NCI-H2081 treated with DMSO at 0.1 percent for 48 hours (cell line): ENCODE data around the gene PRKAG2.

ENCODE experiments used
- DNase-seq: peaks from one replicate; lab custom pipeline; 2025; lab: John Stamatoyannopoulos, UW

PRKAG2 gene

DNA sequence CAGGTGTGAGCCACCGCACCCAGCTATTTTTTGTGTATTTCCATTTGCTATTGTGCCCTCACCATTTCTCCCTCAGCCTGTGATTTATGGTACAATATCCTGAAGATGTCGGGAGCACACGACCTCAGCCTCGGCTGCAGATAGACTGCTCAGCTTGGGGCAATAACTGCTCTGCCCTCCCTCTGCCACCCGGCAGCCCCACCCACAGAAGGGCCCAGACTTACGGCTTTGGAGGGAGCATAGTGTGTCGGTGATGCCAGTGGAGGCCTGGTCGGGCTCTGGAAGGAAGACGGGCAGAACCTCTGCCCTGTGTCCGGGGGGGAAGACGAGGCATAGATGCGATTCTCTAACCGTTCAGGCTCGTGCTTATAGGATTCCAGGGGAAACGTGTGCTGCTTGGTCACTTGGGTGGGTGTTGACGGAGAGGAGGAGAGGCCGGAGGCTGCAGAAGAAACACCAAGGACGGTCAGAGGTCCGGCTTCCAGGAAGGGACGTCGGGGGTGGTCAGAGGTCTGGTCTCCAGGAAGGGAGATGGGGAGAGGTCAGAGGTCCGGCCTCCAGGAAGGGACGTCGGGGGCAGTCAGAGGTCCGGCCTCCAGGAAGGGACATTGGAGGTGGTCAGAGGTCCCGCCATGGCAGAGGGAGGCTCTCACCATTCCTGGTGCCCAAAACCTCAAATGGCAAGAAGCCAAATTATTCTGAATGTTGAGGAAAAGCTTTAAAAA, 201.6 kb downstream of the PRKAG2 start:
- no peak for DNase-seq

DNA sequence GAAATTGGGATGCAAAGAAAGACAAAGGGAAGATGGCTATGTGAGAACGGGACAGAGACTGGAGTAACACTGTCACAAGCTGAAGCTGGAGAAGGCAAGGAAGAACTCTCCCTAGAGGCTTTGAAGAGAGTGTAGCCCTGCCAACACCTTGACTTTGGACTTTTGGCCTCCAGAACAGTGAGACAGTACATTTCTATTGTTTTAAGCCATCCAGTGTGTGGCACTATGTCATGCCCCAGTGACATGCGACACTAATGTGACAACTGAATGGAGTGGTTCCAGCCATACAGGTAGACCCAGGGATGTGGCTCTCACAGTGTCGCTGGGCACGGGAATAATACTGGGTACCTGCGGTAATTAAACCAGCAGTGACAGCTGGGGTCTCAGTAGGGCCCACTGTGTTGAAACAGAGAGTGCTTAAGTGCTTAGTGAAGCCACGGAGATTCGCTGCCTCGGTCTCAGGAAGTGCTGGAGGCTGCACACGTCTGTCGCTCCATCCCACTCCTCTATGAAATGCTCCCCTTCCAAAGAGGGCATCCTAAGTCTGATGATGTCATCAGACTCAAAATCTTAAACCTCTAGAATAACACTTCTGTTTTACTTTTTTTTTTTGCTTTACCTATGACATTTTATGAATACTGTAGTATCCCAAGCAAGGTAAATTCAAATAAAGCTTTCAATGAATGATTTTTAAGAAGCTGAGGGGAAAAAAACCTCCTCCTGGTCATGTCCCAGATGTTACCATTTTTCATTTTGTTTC, 202.6 kb downstream of the PRKAG2 start:
- DNase-seq: no peak

DNA sequence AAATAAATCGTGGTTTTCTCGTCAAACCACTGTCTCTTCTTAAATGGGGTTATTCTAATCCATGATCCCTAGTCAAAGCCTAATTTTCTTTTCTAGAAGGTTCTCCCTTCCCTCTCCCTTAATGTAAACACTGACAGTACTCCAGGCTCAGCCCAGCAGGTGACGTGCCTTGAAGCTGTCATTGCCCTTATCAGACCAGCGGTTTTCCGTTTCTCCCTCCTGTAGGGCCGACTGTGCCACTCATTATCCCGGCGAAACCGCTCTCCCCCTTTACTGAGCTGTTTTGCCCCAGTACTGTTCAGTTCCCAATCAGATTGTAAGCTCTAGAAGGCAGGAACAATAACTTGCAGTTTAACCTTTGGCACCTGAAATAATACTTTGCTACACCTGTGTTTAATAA, 203.7 kb downstream of the PRKAG2 start:
- no peak for DNase-seq

DNA sequence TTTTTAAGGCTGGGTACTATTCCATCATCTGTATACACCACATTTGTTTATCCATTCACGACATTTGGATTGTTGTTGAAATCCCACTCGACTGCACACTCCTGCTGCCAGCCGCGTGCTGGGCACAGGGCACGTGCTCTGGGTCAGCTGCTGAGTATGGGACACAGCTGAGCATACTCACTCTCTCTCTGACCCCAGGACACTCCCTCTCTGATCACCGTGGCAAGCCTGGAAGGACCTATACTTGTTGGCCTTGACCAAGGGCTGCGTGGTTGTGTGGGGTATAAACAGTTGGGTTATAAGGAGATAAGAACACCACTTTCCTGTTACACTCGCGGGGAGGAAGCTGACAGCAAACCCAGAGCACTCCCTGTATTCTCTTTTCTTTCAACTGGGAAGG, 204.2 kb downstream of the PRKAG2 start:
- no peak for DNase-seq

DNA sequence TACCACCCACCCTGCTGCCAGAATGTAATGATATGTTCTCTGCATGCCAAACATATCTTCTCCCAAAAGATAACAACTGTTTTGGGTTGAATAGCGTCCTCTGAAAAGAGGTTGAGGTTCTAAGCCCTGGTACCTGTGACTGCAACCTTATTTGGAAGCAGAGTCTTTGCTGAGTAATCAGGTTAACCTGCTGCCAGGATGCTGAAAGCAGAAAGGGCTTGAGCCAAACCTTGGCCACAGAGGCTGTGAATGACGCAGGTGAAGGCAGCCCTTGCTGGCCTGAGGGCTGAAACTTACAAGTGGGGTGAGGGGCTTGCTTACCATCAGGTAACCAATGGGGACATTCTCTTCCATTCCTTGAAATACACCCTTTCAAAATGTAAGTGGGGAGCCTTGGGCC, 205.4 kb downstream of the PRKAG2 start:
- no peak for DNase-seq

DNA sequence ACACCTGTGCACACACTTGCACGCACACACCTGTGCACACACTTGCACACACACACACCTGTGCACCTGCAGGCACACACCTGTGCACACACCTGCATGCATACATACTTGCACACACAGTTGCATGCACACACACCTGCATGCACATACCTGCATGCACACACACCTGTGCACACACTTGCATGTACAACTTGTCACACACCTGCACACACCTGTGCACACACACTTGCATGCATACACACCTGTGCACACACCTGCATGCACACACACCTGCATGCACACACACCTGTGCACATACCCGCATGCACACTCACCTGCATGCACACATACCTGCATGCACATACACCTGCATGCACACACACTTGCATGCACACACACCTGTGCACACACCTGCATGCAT, 207.2 kb downstream of the PRKAG2 start:
- DNase-seq: no peak

DNA sequence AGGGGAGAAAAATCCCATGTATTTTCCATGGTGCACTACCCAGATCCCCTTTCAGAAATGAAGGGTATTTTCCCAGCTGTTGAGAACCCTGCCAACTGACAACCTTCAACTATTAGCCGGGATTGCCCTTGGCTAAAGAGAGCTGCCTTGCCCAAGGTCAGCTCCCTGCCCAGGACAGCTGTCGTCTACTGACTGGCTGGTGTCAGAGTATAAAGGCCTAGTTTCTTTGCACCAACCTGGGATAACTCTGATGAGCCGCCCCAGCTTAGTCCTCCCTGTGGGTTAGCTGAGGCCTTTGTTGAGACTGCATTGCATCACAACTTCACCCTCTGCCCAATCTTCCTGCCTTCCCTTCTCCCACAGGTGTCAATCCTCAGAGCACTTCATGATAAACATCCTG, 210.0 kb downstream of the PRKAG2 start:
- DNase-seq: no peak

DNA sequence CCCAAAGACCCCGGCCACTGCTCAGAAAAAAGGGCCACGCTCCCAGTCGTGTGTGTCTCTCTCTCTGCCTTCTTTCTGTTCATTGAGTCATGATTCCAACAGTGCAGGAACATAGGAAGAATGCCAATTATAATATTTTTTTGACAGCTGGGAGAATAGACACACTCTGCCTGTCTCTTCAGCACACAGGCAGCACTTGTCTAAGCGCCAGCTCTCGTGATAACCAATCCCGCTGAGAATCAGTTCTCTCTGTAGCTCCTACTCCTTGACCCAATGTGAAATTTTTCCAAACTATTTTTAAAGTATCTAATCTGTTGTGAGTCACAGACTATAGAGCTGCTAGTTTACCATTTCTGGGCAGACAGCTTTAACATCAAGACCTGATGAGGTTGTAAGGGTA, 211.5 kb downstream of the PRKAG2 start:
- DNase-seq: no peak

DNA sequence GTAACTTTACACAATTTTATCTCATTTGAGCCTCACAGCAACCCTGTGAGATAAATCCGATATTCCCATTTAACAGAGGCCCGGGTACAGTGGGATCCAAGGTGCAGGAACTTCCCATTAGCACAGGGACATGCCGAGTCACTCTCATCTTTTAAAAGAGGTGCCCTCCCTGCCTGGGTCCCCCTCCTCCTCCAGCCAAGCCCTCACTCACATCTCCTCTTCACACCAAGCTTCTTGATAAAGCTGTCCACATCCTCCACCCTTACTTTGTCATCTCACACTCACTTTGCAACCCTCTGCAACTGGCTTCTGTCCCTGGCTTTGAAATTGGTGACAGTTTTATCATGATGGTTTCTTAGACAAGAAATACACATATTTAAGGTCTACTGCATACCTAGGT, 212.6 kb downstream of the PRKAG2 start:
- DNase-seq: no peak

DNA sequence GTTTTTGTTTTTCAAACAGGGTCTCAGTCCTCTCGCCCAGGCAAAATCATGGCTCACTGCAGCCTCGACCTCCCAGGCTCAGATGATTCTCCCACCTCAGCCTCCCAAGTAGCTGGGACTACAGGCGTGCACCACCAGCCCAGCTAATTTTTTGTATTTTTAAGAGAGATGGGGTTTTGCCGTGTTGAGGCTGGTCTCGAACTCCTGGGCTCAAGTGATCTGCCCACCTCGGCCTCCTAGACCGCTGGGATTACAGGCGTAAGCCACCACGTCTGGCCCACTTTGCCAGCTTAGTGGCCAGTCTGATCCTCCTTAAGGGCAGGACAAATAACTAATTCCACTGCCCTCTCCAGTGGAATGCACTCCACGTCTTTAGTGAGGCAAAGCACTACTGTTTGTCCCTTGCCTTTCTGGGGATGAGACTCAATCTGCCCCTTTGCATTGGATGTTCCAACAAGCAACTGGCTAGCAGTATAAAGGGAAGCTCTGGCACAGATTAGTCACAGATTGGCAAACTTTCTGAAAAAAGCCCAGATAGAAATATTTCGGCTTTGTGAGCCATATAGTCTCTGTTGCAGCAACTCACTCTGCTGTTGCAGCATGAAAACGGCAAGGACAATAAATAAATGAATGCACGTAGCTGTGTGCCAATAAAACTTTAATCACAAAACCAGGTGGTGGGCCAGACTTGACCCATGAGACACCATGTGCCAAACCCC, 213.4 kb downstream of the PRKAG2 start:
- DNase-seq: no peak

DNA sequence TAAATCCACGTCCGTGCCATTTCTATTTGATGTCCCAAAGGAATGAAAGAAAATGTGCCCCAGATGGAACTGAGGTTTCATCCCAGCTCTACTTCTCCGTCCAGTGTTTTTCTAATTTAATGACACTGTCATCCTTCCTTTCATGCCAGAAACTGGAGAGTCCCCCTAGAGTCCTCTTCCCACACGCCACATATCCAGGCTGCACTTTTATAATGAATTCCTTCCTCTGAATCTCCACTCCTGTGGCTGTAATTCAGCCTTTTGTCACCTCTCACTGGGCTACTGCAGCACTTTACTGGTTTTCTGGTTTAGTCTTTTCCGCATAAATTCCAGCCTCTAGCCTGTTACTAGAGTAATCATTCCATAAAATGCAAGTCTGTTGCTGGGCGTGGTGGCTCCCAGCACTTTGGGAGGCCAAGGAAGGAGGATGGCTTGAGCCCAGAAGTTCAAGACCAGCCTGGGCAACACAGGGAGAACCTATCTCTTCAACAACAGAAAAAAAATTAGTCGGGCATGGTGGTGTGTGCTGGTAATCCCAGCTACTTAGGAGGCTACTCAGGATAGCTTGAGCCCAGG, 214.6 kb downstream of the PRKAG2 start:
- no peak for DNase-seq

DNA sequence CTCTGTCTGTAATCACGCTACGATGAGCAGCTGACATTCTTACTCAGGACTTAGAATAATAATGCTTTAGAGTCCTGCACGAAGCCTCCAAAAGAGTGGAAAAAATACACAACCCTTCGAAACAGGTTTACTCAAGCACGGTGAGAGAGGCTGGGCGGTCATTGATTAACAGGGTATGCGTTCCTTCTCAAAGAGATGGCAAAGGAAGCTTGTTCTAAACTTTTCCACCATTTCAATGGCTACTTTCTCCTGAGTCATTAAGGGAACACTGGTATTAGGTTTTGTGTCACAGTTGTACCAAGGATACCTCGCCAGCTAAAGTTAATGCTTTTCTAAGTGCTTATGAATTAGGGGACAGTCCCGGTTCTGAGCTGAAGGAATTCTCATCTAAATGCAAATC, 215.3 kb downstream of the PRKAG2 start:
- DNase-seq: no peak

DNA sequence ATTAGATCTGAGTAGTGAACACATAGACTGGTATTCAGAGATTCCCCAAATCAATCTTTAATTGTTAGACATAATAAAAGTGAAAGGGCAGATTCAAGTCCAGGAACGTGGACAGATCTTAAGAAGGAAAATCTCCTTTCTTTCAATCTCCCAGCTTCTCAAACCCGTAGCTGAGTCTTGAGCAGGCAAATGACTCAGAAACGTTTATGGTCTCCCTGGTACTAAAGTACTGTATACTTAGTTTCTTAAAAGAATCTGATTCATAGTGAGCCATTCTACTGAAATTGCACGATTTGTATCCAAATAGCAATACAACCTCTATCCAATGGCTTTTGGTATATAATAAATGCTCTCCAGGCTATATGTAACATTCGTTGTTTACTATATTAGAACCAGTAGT, 216.8 kb downstream of the PRKAG2 start:
- DNase-seq: no peak

DNA sequence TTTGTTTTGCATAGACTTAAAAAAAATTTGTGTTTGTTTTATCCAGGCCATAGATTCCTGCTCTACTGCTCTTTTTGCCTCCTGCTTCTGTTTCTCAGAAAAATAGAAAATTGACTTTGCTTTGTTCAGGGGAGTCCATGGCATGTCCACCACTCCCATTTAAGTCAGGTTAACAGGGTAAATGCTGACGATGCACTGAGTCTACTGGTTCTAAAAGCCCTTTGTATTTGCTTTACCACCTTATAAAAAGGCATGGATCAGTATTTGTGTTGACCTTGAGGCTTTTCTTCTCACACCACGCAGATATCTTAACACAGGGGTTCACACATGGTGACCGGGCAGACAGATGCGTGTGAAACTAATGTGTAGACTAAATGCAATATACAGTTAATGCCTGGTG, 217.7 kb downstream of the PRKAG2 start:
- no peak for DNase-seq

DNA sequence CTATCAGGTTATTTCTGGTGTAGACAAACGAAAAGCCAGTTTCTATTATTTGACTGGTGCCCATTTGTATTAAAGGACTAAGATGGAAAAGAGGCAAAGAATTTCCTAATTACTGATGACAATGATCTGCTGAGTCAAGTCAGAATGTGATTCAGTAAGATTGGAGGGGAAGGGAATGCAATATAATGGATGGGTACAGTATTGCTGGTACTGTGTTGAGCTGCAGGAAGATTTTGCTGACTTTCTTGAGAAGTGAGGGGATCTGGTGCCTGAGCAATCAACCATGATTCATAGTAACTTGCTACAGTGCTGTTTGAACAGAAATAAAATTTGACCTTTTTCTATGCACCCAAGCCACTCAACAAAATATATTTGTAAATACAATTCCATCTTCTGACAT, 218.1 kb downstream of the PRKAG2 start:
- no peak for DNase-seq

DNA sequence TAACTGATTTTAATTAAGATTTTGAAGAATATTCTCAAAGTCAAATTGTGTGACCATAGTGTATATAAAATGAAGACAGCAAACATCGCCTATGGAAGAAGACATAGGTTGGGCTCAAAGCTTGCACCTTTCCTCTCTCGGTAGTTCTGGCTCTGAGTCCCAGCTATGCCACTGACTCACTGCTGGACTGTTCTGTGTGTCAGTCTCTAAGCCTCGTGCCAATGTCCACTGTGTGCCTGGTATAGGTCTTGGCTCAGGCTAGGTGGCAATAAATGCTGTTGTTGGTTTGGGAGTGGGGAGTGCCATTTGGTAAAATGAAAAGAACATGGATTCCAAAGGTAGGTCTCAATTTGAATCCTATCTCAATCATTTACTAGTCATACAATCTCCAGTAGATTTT, 219.7 kb downstream of the PRKAG2 start:
- no peak for DNase-seq

DNA sequence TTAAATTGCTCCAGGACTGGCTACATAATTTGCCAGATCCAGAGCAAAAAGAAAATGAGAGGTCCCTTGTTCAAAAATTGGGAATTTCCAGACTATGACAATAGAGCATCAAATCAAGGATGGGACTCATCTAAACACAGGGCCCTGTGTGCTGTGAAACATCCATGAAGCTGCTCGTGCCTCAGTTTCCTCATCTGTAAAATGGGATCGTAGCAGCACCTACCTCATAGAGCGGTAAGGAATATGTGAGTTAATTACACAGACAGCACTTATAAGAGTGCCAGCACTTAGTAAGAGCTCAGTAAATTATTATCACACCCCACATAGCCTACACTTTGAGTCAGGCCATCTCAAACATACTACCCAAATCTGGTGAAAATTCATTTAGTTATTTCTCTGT, 221.4 kb downstream of the PRKAG2 start:
- no peak for DNase-seq

DNA sequence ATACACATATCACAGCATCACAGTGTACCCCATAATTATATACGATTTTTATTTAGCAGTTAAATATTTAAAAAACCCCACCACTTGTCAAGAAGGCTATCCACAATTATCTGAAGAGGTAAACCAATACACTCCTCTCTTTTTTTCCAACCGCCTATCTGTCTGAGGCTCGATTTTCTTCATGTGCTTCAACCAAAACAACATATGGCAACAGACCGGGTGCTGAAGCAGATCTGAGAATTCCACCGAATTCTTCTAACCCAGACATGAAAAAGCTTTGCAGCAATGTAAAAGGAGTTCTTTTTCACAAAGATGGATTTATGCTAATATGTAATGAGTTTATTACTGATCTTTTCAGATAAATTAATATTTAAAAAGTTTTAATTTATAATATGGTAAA, 224.8 kb downstream of the PRKAG2 start:
- no peak for DNase-seq

DNA sequence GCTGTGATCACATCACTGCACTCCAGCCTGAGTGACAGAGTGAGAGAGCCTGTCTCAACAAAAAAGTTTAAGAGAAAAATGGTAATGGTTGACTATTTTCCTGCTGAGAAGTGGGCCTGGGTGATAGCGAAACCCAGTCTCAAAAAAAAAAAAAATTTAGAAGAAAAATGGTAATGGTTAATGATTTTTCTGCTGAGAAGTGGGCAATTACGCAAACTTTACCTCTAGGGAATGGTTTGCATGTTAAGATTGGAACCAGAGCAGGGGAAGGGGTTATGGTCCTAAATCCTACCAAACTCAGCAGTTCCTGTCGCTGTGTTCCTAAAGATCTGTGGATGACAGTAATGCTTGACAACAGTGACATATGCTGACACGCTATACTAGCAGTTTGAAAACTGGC, 226.8 kb downstream of the PRKAG2 start:
- DNase-seq: no peak

DNA sequence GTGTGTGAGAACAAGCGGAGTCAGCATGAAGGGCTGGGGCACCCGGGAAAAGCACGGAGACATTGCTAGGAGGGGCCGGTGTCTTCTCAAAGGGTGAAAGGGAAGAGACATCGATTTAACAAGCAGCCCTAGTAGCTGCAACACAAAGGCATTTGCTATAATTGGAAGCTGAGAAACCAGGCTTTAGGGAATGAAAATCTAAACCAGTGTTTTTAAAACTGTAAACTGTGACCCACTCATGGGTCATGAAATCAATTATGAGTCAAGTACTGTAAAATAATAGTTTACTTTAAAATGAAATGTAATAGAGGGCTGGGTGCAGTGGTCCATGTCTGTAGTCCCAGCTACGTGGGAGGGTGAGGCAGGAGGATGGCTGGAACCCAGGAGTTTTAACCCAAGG, 228.5 kb downstream of the PRKAG2 start:
- no peak for DNase-seq

DNA sequence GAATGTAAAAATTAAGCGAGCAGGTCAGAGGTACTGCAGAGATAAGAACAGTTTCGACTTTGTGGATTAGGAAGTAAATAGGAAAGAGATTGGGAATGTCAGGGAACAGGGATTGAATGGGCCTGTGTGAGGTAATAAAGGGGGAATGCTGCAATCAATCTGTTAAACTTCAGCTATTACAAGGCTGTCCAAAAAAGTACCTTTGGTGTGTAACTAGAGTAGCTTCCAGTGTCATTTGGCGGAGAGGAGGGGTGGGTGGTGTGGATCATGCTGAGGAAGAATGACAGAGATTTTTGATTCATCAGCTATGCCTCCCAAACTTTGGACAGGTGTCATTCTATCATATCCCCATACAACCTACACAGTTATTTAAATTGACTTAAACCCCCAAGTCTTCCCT, 229.0 kb downstream of the PRKAG2 start:
- DNase-seq: no peak

DNA sequence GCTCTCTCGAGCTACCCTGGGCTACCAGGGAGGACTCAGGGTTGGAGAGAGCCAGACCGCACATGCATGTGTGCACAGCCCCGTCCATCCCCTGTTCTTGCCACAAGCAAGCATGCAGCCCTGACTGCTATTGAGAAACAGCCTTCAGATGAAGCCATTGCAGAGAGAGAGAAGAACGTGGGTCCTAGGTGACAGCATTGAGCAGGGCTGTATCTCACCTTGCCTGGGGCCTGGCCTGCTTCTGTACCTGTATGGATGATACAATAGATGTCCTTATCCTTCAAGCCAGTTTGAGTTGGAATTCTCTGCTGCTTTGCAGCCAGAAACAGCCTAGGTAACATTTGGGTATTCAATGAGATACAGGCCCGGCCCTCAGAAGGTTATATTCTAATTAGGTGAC, 229.9 kb downstream of the PRKAG2 start:
- DNase-seq: no peak

DNA sequence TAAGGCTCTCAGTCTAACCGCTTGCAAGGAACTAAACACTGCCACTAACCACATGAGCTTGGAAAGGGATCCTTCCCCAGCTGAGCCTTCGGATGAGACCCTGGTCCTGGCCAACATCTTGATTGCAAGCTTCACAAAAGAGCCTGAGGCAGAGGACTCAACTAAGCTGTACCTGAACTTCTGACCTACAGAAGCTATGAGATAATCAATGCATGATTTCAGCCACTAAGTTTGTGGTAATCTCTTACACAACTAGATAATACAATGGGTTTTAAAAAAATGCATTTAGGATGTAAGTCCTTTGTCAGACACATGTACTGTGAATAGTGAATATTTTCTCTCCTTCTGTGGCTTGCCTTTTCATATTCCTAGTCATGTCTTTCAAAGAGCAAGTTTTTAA, 231.6 kb downstream of the PRKAG2 start:
- DNase-seq: no peak
